Measurements from ENCODE around the gene FAM131B. TPM values are rescaled to one million over a fixed set of nuclear protein-coding genes. Genes with fewer than 3 reads are reported as not detected.

The FAM131B gene
- total RNA-seq, 4 donors from 2014 or later, result 1.2 to 10.6 (median 6.5) TPM

- Histone ChIP-seq H3K4me3 (no peak overlapping the region), H3K9me3 (no peaks in the 10 kb centered on the region), H3K27ac (no peak overlapping the region), H3K4me1 (no peaks in the 10 kb centered on the region), H3K36me3 (no peaks in the 10 kb centered on the region), H3K27me3 (no peaks in the 10 kb centered on the region)
- intact Hi-C loops (cut with DNase I; ENCODE audit: low total_unique reads), result no loop called here
- TF ChIP-seq POLR2A (IDR thresholded peaks at IDR 0.05), result no peak
- DNase-seq, result no peak
Measured at GRCh38 chr7:143401265-143401664, 38.8 kb upstream of the FAM131B start.

- H3K4me3 ChIP-seq, result no peak overlapping the region
- no peak for DNase-seq
- TF ChIP-seq CTCF (IDR thresholded peaks at IDR 0.05), result no peak
- no peak for TF ChIP-seq POLR2A (IDR thresholded peaks at IDR 0.05)
Measured at GRCh38 chr7:143399642-143400041, 37.1 kb upstream of the FAM131B start.

GRCh38 chr7:143399151-143399550 is 36.6 kb upstream of the FAM131B start:
- H3K36me3 ChIP-seq, result no peaks in the 10 kb centered on the region
- no peaks in the 10 kb centered on the region for H3K27me3 ChIP-seq
- TF ChIP-seq CTCF (IDR thresholded peaks at IDR 0.05), result no peak
- TF ChIP-seq POLR2A (IDR thresholded peaks at IDR 0.05), result no peak
- no peak overlapping the region for H3K27ac ChIP-seq
- no peaks in the 10 kb centered on the region for H3K9me3 ChIP-seq
- no peak for DNase-seq
- H3K4me3 ChIP-seq, result no peak overlapping the region
- intact Hi-C loops (cut with DNase I; ENCODE audit: low total_unique reads), result no loop called here
- H3K4me1 ChIP-seq, result no peaks in the 10 kb centered on the region

More at GRCh38 chr7:143399642-143400041, 37.1 kb upstream of the FAM131B start:
- Histone ChIP-seq H3K27ac (no peak overlapping the region), H3K27me3 (no peaks in the 10 kb centered on the region), H3K4me1 (no peaks in the 10 kb centered on the region), H3K9me3 (no peaks in the 10 kb centered on the region), H3K36me3 (no peaks in the 10 kb centered on the region)
- intact Hi-C loops (cut with DNase I; ENCODE audit: low total_unique reads), result no loop called here

GRCh38 chr7:143398616-143399015 is 36.1 kb upstream of the FAM131B start:
- Histone ChIP-seq H3K27ac (no peak overlapping the region), H3K9me3 (no peaks in the 10 kb centered on the region), H3K4me1 (no peaks in the 10 kb centered on the region), H3K4me3 (no peak overlapping the region), H3K36me3 (no peaks in the 10 kb centered on the region), H3K27me3 (no peaks in the 10 kb centered on the region)
- no peak for TF ChIP-seq POLR2A (IDR thresholded peaks at IDR 0.05)
- TF ChIP-seq CTCF (IDR thresholded peaks at IDR 0.05), result no peak
- intact Hi-C loops (cut with DNase I; ENCODE audit: low total_unique reads), result no loop called here
- DNase-seq, result no peak

GRCh38 chr7:143397710-143398530 is 35.4 kb upstream of the FAM131B start:
- TF ChIP-seq CTCF (IDR thresholded peaks at IDR 0.05) (no peak), POLR2A (IDR thresholded peaks at IDR 0.05) (no peak)
- Histone ChIP-seq H3K4me1 (peaks cover 2 to 4% of the 10 kb centered on the region in 2 donors), H3K9me3 (no peaks in the 10 kb centered on the region), H3K27me3 (no peaks in the 10 kb centered on the region), H3K36me3 (no peaks in the 10 kb centered on the region), H3K4me3 (no peak overlapping the region), H3K27ac (no peak overlapping the region)
- intact Hi-C loops (cut with DNase I; ENCODE audit: low total_unique reads), result no loop called here
- DNase-seq, result no peak

Data from uterus (tissue), 4 donors.